Right lobe of liver (tissue), 6 donors: Measurements from ENCODE around the gene CIC. TPM values are rescaled to one million over a fixed set of nuclear protein-coding genes. Genes with fewer than 3 reads are reported as not detected.

Experiments used
- ATAC-seq, 4 donors: fragments of 200-7000 bp; cut with Tn5 transposase; one replicate each; pipeline ENCODE4 v1.9.1; 2020; ENCODE audit warnings: mild to moderate bottlenecking in 4 of 4, moderate library complexity in 4 of 4
- DNase-seq, 3 donors: peaks; one replicate each; pipeline ENCODE4 v3.0.0-alpha.2; 2020
- H3K27ac ChIP-seq, 3 donors: fragments of 200-600 bp; one replicate each; pipeline ENCODE4 v1.8.0; 2022
- H3K27me3 ChIP-seq, 2 donors: fragments of 200-600 bp; one replicate each; pipeline ENCODE4 v1.8.0; 2022
- H3K36me3 ChIP-seq, 4 donors: fragments of 200-600 bp; sonication (generic) in 1 of 4; one replicate each; pipeline versions ENCODE4 v1.5.1 to v1.8.0; 2017 to 2022; ENCODE audit warnings: control low read depth in 1 of 4
- H3K4me1 ChIP-seq, 4 donors: fragments of 200-600 bp; sonication (generic) in 1 of 4; one replicate each; pipeline versions ENCODE4 v1.5.1 to v1.8.0; 2017 to 2022; ENCODE audit warnings: control low read depth in 1 of 4
- H3K4me3 ChIP-seq, 3 donors: fragments of 200-600 bp; one replicate each; pipeline ENCODE4 v1.8.0; 2022
- H3K9me3 ChIP-seq, 4 donors: fragments of 200-600 bp; sonication (generic) in 1 of 4; one replicate each; pipeline versions ENCODE4 v1.5.1 to v1.8.0; 2017 to 2022; ENCODE audit warnings: control low read depth in 1 of 4
- POLR2A ChIP-seq: fragments of 450-650 bp; IDR thresholded peaks from one replicate; pipeline ENCODE4 v1.6.1; 2017; ENCODE audit warnings: antibody characterized with exemption, mild to moderate bottlenecking
- WGBS: methylation state at CpG from one replicate; pipeline ENCODE4 v1.1.6; 2018; ENCODE audit warnings: low coverage, low lambda C conversion rate; ENCODE audit not compliant: insufficient coverage; ENCODE audit errors: missing lambda C conversion rate; 5-methylcytosine and 5-hydroxymethylcytosine counted together
- intact Hi-C, 2 donors: fragments of 100-400 bp; cut with DNase I; formaldehyde crosslinking; loops; one replicate each; pipeline versions ENCODE4 v1.11.2 to v1.14.1; 2022
- total RNA-seq, 6 experiments: library from RNA; depleted of rRNA in 2 of 6; stranded (reverse); fragments of >200 nt in 2 of 6; fragmentation: NEBNext Ultra II Directional in 3 of 6; extraction: Animal tissue kit (Norgen Biotek cat#: 25700) in 3 of 6; gene quantifications; one replicate each; pipeline versions ENCODE4 v1.1.0 to v1.2.4, GENCODE V29; 2016 to 2023
- TF ChIP-seq, protein P1 (sequence below), 4 donors: fragments of 200-600 bp in 3 of 4; fragments of 450-650 bp in 1 of 4; IDR thresholded peaks; one replicate each; pipeline versions ENCODE4 v1.5.1 to v1.8.0; 2016 to 2022; ENCODE audit warnings: antibody characterized with exemption in 4 of 4, mild to moderate bottlenecking in 2 of 4
- donor health status: DM: no; HTN: yes; CAD: no.
- donor health status: DM: no; HTN: no; CAD: no.
- donor health status: DM: no; HTN: no; CAD: no.
- donor health status: DM: no; HTN: yes; CAD: no.
- donor health status: DM: no; HTN: yes; CAD: no.

CIC gene
- total RNA-seq, 6 experiments from 2014 or later, result 19.9 to 53.6 (median 35.2) TPM

GRCh38 chr19:42245231-42245630 lies 23.8 kb upstream of the CIC start:
- DNase-seq (no peak), ATAC-seq (no peak)
- Histone ChIP-seq H3K4me3 (no peak overlapping the region), H3K4me1 (peaks cover 0 to 27% (median 12%) of the 10 kb centered on the region in 4 donors), H3K36me3 (peaks cover 0 to 16% (median 5%) of the 10 kb centered on the region in 4 donors), H3K27ac (peak overlapping the region; percentile 75 to 91 (median 83)), H3K27me3 (no peaks in the 10 kb centered on the region), H3K9me3 (no peaks in the 10 kb centered on the region)
- no peak for TF ChIP-seq POLR2A
- TF ChIP-seq, protein P1, sequence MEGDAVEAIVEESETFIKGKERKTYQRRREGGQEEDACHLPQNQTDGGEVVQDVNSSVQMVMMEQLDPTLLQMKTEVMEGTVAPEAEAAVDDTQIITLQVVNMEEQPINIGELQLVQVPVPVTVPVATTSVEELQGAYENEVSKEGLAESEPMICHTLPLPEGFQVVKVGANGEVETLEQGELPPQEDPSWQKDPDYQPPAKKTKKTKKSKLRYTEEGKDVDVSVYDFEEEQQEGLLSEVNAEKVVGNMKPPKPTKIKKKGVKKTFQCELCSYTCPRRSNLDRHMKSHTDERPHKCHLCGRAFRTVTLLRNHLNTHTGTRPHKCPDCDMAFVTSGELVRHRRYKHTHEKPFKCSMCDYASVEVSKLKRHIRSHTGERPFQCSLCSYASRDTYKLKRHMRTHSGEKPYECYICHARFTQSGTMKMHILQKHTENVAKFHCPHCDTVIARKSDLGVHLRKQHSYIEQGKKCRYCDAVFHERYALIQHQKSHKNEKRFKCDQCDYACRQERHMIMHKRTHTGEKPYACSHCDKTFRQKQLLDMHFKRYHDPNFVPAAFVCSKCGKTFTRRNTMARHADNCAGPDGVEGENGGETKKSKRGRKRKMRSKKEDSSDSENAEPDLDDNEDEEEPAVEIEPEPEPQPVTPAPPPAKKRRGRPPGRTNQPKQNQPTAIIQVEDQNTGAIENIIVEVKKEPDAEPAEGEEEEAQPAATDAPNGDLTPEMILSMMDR (IDR thresholded peaks at IDR 0.05), result no peak
- 46% methylated on average over 8 of the region's 10 CpGs for WGBS
- intact Hi-C loops, result loop anchor here in 1 of 2 donors (10.0 kb wide), 1 partner anchor 50 kb away; no protein-coding TSS in a partner anchor

DNA sequence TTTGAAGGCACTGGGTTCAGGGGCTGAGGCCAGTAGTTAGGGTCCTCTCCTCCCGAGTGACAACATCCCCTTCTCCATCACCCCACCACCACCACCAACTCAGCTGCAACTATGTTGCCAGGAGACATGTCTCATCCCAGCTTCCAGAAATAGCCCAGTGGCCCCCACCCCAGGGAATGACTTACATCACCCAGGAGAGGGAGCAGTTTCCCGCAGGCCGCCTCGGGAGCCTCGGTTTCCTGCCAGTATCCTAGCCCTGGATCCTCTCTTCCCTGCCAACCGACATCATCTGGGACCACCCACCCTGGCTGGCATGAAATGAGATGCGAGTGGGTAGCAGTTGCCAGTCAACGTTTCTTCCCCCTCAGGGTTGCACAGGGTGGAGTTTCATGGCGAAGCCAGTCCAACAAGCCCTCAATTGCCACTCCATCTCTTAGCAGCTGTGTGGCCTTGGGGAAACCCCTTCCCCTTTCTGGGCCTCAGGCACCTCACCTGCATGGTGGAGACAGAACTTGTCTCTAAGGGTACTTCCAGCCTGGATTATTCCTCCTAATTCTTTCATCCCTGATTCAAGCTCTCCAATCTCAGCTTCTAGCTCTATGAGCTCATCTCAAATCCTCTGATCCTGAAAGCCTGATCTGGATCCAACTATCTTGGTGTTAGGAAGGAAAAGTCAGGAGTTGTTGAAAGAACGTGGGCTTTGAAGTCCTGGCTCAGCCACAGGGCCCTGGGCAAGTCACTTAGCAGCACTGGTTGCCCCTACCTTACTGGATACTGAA lies 22.7 kb upstream of the CIC start:
- no peaks in the 10 kb centered on the region for H3K27me3 ChIP-seq
- 16% methylated on average over 6 of the region's 10 CpGs for WGBS
- ATAC-seq, result no peak
- peak; percentile 66 to 73 (median 69) for DNase-seq
- no peak for TF ChIP-seq POLR2A
- TF ChIP-seq, protein P1 (IDR thresholded peaks at IDR 0.05), result peak; percentile 56 to 58 (median 58)
- no peaks in the 10 kb centered on the region for H3K9me3 ChIP-seq
- peaks cover 0 to 22% (median 7%) of the 10 kb centered on the region in 4 donors for H3K4me1 ChIP-seq
- no peak overlapping the region for H3K4me3 ChIP-seq
- intact Hi-C loops, result loop anchor here in 1 of 2 donors (10.0 kb wide), 1 partner anchor 48 kb away; no protein-coding TSS in a partner anchor
- H3K27ac ChIP-seq, result no peak overlapping the region
- peaks cover 0 to 16% (median 5%) of the 10 kb centered on the region in 4 donors for H3K36me3 ChIP-seq

DNA sequence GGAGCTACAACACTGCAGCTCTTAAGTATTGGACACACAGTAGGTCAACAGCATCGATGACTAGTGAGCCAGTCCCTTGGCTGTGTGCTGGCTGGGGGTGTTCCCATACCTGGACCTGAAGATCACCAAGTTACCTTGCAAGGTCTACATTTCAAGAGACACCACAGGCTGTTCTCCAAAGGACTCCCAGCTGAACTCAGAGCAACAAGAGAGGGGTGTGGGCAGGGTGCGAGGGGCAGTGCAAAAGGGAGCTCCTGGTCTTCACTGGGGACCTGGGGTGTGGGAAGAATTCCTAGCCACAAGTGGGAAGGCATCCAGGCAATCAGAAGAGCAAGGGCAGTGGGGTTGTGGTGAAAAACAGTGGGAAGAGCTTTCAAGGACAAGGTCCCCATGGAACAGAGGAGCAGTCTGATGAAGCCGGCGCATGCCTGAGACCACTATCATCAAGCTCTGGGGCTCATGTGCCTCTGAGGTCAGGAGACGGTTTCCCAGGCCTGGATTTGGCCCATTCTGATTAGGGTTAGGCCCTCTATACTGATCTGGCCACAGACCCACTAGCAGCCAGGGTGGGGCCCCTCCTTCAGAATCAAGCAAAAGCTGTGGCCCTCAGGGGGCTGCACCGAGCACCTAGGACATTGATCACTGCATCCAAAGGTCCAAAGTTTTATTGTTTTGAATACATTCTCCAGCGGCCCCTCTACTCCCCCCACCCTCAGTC lies 22.0 kb upstream of the CIC start:
- ATAC-seq (no peak), DNase-seq (no peak)
- Histone ChIP-seq H3K27me3 (no peaks in the 10 kb centered on the region), H3K36me3 (peaks cover 0 to 16% (median 5%) of the 10 kb centered on the region in 4 donors), H3K4me1 (peaks cover 0 to 23% (median 10%) of the 10 kb centered on the region in 4 donors), H3K9me3 (no peaks in the 10 kb centered on the region), H3K4me3 (no peak overlapping the region), H3K27ac (no peak overlapping the region)
- no peak for TF ChIP-seq POLR2A
- TF ChIP-seq, protein P1 (IDR thresholded peaks at IDR 0.05), result no peak
- WGBS, result 53% methylated on average over 4 of the region's 7 CpGs
- intact Hi-C loops, result loop anchor here in 1 of 2 donors (10.0 kb wide), 1 partner anchor 48 kb away; no protein-coding TSS in a partner anchor

DNA sequence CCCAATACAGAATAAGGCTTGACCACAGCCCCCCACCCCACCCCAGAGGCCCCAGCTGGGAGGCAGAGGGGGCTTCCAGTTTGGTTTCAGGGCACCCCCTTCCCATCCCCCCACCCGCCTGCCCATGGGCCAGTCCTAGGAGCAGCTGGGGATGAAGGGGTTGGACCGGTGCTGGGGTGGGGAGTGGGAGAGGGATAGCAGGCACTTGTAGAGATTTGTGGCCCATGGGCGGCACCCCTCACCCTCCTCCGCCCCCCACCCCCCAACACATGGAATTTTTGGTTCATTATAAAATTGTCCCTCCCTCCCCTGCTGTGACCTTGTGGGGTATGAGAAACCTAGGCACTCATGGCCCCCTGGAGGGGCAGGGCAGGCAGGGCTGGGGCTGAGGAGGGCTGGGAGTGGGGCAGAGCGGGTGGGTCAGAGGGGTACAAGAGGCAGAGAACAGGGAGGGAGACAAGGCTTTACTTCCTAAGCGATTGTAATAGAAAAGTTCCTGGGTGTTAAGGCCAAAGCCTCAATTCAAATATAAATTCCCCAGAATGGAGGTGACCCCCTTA lies 21.3 kb upstream of the CIC start:
- H3K27me3 ChIP-seq, result no peaks in the 10 kb centered on the region
- 88% methylated on average over 5 of the region's 6 CpGs for WGBS
- H3K4me3 ChIP-seq, result no peak overlapping the region
- ATAC-seq, result no peak
- peaks cover 0 to 28% (median 11%) of the 10 kb centered on the region in 4 donors for H3K4me1 ChIP-seq
- no peak overlapping the region for H3K27ac ChIP-seq
- intact Hi-C loops, result loop anchor here in 1 of 2 donors (10.0 kb wide), 1 partner anchor 47 kb away; no protein-coding TSS in a partner anchor
- H3K36me3 ChIP-seq, result peaks cover 0 to 16% (median 5%) of the 10 kb centered on the region in 4 donors
- no peaks in the 10 kb centered on the region for H3K9me3 ChIP-seq
- no peak for DNase-seq
- no peak for TF ChIP-seq POLR2A
